Measurements from ENCODE around the gene FHOD3.

DNA sequence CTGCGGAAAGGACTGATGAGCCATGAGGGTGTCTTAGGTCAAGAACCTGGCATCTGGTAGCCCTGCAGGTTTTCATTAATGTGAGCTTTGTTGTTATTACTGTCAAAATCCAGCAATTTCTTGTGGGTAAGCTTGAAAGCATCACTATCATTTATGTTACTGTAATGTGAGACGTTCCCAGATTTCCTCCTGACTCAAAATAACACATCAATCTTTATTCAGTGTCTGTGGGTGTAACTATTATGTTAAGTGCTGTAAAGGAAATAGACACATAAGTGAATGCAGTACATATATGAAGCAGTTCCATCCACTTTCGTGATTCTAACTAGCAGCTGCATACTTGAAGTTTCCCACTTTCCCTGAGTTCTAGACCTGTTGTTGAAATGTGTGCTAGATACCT lies 89.8 kb downstream of the FHOD3 start:
- TF ChIP-seq CTCF (IDR thresholded peaks at IDR 0.05; ENCODE audit: low read length): no peak
- no peak for TF ChIP-seq EZH2 (optimal IDR thresholded peaks at IDR 0.05; ENCODE audit: low read depth, low read length)

Data from MM.1S (cell line).